ENCODE data around the gene TBC1D16.

The TBC1D16 gene

GRCh38 chr17:79942011-79942405 lies 93.7 kb downstream of the TBC1D16 start:
- H3K9ac ChIP-seq (ENCODE audit: low read length): no peak overlapping the region
- H3K27me3 ChIP-seq (ENCODE audit: control insufficient read depth, insufficient read depth, low read length): no peaks in the 10 kb centered on the region
- H3K4me3 ChIP-seq (ENCODE audit: low read length): no peak overlapping the region
- no peak overlapping the region for H3K27ac ChIP-seq (ENCODE audit: low read depth, low read length)
- H3K4me1 ChIP-seq (ENCODE audit: control insufficient read depth, insufficient read depth, low read length): no peaks in the 10 kb centered on the region
- no peaks in the 10 kb centered on the region for H3K36me3 ChIP-seq (ENCODE audit: control insufficient read depth, insufficient read depth, low read length)

- Histone ChIP-seq H3K4me3 (ENCODE audit: low read length) (no peak overlapping the region), H3K36me3 (ENCODE audit: control insufficient read depth, insufficient read depth, low read length) (no peaks in the 10 kb centered on the region), H3K4me1 (ENCODE audit: control insufficient read depth, insufficient read depth, low read length) (no peaks in the 10 kb centered on the region), H3K9ac (ENCODE audit: low read length) (no peak overlapping the region), H3K27me3 (ENCODE audit: control insufficient read depth, insufficient read depth, low read length) (no peaks in the 10 kb centered on the region), H3K27ac (ENCODE audit: low read depth, low read length) (no peak overlapping the region)
Measured at GRCh38 chr17:79941088-79942010, 94.3 kb downstream of the TBC1D16 start.

- no peaks in the 10 kb centered on the region for H3K36me3 ChIP-seq (ENCODE audit: control insufficient read depth, insufficient read depth, low read length)
- H3K9ac ChIP-seq (ENCODE audit: low read length): no peak overlapping the region
- no peaks in the 10 kb centered on the region for H3K4me1 ChIP-seq (ENCODE audit: control insufficient read depth, insufficient read depth, low read length)
- H3K27me3 ChIP-seq (ENCODE audit: control insufficient read depth, insufficient read depth, low read length): no peaks in the 10 kb centered on the region
- no peak overlapping the region for H3K4me3 ChIP-seq (ENCODE audit: low read length)
- no peak overlapping the region for H3K27ac ChIP-seq (ENCODE audit: low read depth, low read length)
Measured at GRCh38 chr17:79940459-79941087, 95.1 kb downstream of the TBC1D16 start.

GRCh38 chr17:79939755-79940458 lies 95.8 kb downstream of the TBC1D16 start:
- Histone ChIP-seq H3K9ac (ENCODE audit: low read length) (no peak overlapping the region), H3K4me1 (ENCODE audit: control insufficient read depth, insufficient read depth, low read length) (no peaks in the 10 kb centered on the region), H3K27me3 (ENCODE audit: control insufficient read depth, insufficient read depth, low read length) (no peaks in the 10 kb centered on the region), H3K4me3 (ENCODE audit: low read length) (no peak overlapping the region), H3K27ac (ENCODE audit: low read depth, low read length) (no peak overlapping the region), H3K36me3 (ENCODE audit: control insufficient read depth, insufficient read depth, low read length) (no peaks in the 10 kb centered on the region)

GRCh38 chr17:79939094-79939435 lies 96.6 kb downstream of the TBC1D16 start:
- Histone ChIP-seq H3K27ac (ENCODE audit: low read depth, low read length) (no peak overlapping the region), H3K4me1 (ENCODE audit: control insufficient read depth, insufficient read depth, low read length) (no peaks in the 10 kb centered on the region), H3K9ac (ENCODE audit: low read length) (no peak overlapping the region), H3K4me3 (ENCODE audit: low read length) (no peak overlapping the region), H3K27me3 (ENCODE audit: control insufficient read depth, insufficient read depth, low read length) (no peaks in the 10 kb centered on the region), H3K36me3 (ENCODE audit: control insufficient read depth, insufficient read depth, low read length) (no peaks in the 10 kb centered on the region)

- H3K27ac ChIP-seq (ENCODE audit: low read depth, low read length): no peak overlapping the region
- no peaks in the 10 kb centered on the region for H3K4me1 ChIP-seq (ENCODE audit: control insufficient read depth, insufficient read depth, low read length)
- no peak overlapping the region for H3K9ac ChIP-seq (ENCODE audit: low read length)
- H3K4me3 ChIP-seq (ENCODE audit: low read length): no peak overlapping the region
- no peaks in the 10 kb centered on the region for H3K36me3 ChIP-seq (ENCODE audit: control insufficient read depth, insufficient read depth, low read length)
- no peaks in the 10 kb centered on the region for H3K27me3 ChIP-seq (ENCODE audit: control insufficient read depth, insufficient read depth, low read length)
Measured at GRCh38 chr17:79938336-79939093, 97.2 kb downstream of the TBC1D16 start.

- H3K9ac ChIP-seq (ENCODE audit: low read length): no peak overlapping the region
- H3K4me3 ChIP-seq (ENCODE audit: low read length): no peak overlapping the region
Measured at GRCh38 chr17:79937391-79938335, 98.0 kb downstream of the TBC1D16 start.

GRCh38 chr17:79936641-79937381 lies 98.9 kb downstream of the TBC1D16 start:
- H3K27me3 ChIP-seq (ENCODE audit: control insufficient read depth, insufficient read depth, low read length): peaks cover 2% of the 10 kb centered on the region
- no peaks in the 10 kb centered on the region for H3K36me3 ChIP-seq (ENCODE audit: control insufficient read depth, insufficient read depth, low read length)
- H3K9ac ChIP-seq (ENCODE audit: low read length): no peak overlapping the region
- no peaks in the 10 kb centered on the region for H3K4me1 ChIP-seq (ENCODE audit: control insufficient read depth, insufficient read depth, low read length)
- H3K27ac ChIP-seq (ENCODE audit: low read depth, low read length): no peak overlapping the region
- no peak overlapping the region for H3K4me3 ChIP-seq (ENCODE audit: low read length)

More at GRCh38 chr17:79937391-79938335, 98.0 kb downstream of the TBC1D16 start:
- Histone ChIP-seq H3K27me3 (ENCODE audit: control insufficient read depth, insufficient read depth, low read length) (no peaks in the 10 kb centered on the region), H3K4me1 (ENCODE audit: control insufficient read depth, insufficient read depth, low read length) (no peaks in the 10 kb centered on the region), H3K27ac (ENCODE audit: low read depth, low read length) (no peak overlapping the region), H3K36me3 (ENCODE audit: control insufficient read depth, insufficient read depth, low read length) (no peaks in the 10 kb centered on the region)

- no peaks in the 10 kb centered on the region for H3K36me3 ChIP-seq (ENCODE audit: control insufficient read depth, insufficient read depth, low read length)
- H3K9ac ChIP-seq (ENCODE audit: low read length): no peak overlapping the region
- peaks cover 7% of the 10 kb centered on the region for H3K27me3 ChIP-seq (ENCODE audit: control insufficient read depth, insufficient read depth, low read length)
- H3K27ac ChIP-seq (ENCODE audit: low read depth, low read length): no peak overlapping the region
- no peaks in the 10 kb centered on the region for H3K4me1 ChIP-seq (ENCODE audit: control insufficient read depth, insufficient read depth, low read length)
- no peak overlapping the region for H3K4me3 ChIP-seq (ENCODE audit: low read length)
Measured at GRCh38 chr17:79936050-79936449, 99.6 kb downstream of the TBC1D16 start.

GRCh38 chr17:79935197-79935885 lies 100.3 kb downstream of the TBC1D16 start:
- no peaks in the 10 kb centered on the region for H3K4me1 ChIP-seq (ENCODE audit: control insufficient read depth, insufficient read depth, low read length)
- peaks cover 8% of the 10 kb centered on the region for H3K27me3 ChIP-seq (ENCODE audit: control insufficient read depth, insufficient read depth, low read length)
- H3K27ac ChIP-seq (ENCODE audit: low read depth, low read length): no peak overlapping the region
- H3K36me3 ChIP-seq (ENCODE audit: control insufficient read depth, insufficient read depth, low read length): no peaks in the 10 kb centered on the region
- H3K4me3 ChIP-seq (ENCODE audit: low read length): no peak overlapping the region
- H3K9ac ChIP-seq (ENCODE audit: low read length): no peak overlapping the region
